ENCODE data around the gene CFAP74.
"Not testable (repeated sequence)": the region's sequence is repeated elsewhere in the genome, so short reads cannot be mapped to it uniquely, and the experiment has no call there.

CFAP74 gene

GRCh38 chr1:1946540-1946939 lies 57.0 kb downstream of the CFAP74 start:
- ATAC-seq = no peak

DNA sequence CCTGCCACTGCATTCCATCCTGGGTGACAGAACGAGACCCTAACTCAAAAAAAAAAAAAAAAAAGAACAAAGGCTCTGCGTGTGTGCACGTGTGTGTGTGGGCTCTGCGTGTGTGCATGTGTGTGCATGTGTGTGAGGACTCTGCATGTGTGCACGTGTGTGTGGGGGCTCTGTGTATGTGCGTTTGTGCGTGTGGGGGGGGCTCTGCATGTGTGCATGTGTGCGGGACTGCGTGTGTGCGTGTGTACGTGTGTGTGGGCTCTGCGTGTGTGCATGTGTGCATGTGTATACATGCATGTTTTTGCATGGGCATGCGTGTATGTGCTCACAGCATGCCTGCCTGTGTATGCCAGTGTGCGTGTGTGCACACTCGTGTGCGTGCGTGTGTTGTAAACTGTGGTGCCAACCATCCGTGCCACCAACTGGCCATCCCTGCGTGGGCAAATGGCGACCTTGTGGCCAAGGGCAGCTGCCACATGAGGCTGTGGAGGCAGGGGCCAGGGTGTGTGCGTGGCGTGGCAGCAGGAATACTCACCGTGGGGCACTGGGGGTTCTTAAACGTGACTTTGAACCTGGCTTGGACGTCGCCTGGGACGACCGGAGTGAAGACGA lies 57.7 kb downstream of the CFAP74 start:
- ATAC-seq = no peak

- ATAC-seq = peak; percentile 89
Observed at GRCh38 chr1:1943834-1944570, 59.6 kb downstream of the CFAP74 start.

DNA sequence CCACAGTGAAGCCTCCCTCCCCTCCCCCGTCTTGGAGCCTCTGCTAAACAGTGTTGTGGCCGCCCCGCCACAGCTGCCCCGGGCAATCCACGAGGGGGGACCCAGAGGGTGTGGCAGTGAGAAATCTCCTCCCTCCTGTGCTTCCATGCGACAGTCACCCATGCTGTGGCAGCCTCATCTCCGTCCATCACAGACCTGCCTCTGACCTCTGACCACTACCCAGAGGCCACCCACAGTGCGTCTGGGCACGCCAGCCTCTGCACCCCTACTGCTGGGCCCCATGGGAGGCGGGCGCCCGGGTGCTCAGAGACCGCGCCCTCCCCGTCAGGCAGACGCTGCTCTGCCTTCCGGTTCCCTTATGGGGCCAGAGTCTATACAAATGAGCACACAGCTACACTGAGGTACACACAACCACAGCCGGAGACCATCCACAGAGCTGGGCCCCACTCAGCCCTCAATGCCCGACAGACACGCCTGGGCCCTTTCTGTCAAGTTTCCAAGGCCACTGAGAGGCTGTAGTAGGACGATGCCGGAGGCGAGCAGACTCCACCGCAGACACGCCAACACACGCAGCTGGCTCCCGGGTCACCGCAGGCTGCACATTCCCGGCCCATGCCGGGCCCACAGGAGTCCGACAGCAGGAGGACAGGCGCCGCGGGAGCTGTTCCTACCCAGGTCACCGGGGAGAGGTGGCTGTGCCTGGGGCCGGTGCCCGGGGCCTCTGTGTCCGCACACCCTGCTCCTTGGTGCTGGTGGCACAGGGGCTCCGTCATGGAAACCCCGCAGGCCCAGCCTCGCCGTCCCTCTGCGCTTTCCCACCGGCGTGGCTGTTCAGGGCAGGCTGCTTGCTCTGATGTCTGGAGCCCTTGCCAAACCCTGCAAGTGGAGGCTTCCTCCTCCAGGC lies 60.6 kb downstream of the CFAP74 start:
- no peak for ATAC-seq

DNA sequence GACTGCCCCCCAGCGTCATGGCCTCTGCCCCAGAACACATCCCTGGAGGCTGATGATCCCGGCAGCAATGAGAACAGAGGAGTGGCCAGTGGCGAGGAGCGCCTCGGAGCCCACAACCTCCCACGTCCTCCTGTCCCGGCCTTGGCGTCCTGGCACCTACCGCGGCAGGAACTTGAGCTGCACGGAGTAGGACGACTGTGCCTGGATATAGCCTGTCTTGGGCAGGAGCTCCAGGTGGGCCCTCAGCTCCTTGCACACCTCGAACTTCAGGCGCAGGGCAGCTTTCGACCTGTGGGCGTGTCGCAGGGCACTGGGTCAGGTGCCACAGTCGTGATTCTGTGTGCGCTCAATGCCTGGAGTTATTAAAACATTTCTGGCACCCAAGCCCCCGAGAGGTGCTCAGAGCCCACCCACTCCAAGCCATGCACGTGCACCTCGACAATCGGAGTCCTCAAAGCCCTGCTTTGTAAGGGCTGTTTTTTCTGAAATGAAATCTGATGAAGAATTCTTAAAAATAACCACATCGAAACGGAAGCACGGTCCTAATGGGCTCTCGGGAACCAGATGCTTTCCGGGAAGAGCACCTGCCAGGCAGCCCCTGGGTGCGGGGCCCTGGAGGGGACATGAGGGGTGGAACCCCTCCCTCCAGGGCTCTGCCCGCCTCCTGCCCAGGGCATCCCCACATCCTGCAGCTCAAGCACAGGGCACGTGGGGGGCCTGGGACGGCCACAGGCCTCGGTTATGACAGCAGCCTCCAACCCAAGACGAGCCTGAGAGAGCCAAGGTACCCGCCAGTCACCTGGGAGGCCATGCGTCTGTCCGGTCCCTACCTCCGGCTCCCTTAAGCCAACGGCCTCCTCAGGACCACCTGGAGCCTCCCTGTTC lies 61.5 kb downstream of the CFAP74 start:
- no peak for ATAC-seq

DNA sequence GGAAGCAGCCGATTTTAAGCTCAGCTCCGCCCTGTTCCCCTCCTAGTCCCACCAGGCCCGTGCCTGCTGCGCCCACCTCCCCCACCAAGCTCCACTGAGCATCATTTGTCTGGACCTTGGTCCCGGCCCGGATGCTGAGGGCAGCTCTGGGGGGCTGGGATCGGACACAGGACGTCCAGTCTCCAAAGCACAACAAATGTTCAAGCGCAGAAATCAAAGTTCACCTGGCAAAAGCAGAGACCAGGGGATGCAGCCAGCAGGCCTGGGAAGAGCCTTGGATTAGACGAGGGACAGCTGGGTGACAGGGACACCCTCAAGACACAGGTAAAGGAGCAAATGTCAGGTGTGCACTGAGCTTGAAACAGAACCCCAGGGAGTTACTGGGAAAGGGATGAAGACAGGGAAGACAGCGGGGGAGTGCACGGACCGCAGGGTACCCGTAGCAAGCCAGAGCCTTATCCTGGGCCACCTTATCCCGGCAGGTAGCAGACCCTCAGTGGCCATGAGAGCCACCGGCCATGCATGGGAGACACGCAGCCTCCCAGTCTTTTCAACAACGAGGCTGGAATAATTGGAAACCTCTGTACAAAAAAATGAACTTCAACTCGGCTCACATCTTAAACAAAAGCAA lies 62.3 kb downstream of the CFAP74 start:
- no peak for ATAC-seq

- ATAC-seq = no peak
Observed at GRCh38 chr1:1940123-1940425, 63.5 kb downstream of the CFAP74 start.

GRCh38 chr1:1939296-1940122 lies 64.1 kb downstream of the CFAP74 start:
- no peak for ATAC-seq

DNA sequence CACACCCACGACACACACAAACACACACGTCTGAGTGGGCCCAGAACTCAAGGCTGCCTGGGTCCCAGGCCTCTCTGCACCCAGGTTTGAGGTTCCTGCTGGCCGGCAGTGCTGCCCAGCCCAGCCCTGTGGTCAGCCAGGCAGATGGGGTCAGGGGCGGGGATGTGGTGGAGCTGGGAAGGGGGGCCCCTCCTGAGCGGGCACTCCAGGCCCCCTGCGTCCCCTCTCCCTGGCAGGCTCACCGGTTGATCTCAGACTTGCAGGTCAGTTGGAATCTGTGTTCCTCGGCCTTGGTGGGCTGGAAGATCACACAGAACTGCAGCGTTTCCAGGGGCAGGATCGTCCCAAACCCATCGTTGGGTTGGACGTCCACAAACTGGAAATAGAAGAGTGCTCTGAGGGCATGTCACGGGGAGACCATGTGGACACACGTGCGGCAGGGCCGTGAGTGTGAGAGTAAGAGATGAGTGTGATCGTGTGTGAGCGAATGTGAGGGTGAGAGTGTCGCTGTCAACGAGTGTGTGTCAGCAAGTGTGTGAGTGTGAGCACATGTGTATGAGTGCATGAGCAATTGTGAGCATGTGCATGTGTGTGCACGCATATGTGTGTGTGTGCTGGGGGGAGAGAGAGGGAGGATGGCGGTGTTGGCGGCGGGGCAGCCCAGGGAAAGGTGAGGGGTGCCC lies 64.8 kb downstream of the CFAP74 start:
- ATAC-seq = no peak

GRCh38 chr1:1938276-1938573 lies 65.4 kb downstream of the CFAP74 start:
- ATAC-seq = no peak

DNA sequence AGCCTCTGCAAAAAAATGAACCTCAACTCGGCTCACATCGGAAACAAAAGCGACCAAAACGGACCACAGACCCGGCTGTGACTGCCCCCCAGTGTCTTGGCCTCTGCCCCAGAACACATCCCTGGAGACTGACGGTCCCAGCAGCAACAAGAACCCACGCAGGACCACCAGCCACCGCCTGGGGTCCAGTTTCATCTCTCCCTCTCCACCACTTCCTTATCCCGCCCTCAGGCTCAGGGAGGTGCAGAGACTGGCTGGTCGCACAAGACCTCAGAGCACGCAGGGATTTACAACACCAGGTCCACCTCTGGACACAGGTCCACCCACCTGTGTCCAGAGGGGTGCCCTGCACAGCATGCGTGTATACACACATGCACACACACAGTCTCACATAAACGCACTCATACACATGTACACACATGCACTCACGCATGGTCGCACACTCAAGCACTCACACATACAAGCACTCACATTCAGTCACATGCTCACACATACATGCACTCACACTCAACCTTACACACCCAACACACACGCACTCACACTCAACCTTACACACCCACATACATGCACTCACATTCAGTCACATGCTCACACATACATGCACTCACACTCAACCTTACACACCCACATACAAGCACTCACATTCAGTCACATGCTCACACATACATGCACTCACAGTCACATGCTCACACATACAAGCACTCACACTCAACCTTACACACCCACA lies 65.9 kb downstream of the CFAP74 start:
- no peak for ATAC-seq

- ATAC-seq = no peak
Observed at GRCh38 chr1:1937061-1937460, 66.5 kb downstream of the CFAP74 start.

DNA sequence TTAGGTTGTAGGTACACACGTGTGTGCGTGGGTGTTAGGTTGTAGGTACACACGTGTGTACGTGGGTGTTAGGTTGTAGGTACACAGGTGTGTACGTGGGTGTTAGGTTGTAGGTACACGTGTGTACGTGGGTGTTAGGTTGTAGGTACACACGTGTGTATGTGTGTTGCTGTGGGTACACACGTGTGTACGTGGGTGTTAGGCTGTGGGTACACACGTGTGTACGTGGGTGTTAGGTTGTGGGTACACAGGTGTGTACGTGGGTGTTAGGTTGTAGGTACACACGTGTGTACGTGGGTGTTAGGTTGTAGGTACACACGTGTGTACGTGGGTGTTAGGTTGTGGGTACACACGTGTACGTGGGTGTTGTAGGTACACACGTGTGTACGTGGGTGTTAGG lies 68.7 kb downstream of the CFAP74 start:
- ATAC-seq = not testable (repeated sequence)

DNA sequence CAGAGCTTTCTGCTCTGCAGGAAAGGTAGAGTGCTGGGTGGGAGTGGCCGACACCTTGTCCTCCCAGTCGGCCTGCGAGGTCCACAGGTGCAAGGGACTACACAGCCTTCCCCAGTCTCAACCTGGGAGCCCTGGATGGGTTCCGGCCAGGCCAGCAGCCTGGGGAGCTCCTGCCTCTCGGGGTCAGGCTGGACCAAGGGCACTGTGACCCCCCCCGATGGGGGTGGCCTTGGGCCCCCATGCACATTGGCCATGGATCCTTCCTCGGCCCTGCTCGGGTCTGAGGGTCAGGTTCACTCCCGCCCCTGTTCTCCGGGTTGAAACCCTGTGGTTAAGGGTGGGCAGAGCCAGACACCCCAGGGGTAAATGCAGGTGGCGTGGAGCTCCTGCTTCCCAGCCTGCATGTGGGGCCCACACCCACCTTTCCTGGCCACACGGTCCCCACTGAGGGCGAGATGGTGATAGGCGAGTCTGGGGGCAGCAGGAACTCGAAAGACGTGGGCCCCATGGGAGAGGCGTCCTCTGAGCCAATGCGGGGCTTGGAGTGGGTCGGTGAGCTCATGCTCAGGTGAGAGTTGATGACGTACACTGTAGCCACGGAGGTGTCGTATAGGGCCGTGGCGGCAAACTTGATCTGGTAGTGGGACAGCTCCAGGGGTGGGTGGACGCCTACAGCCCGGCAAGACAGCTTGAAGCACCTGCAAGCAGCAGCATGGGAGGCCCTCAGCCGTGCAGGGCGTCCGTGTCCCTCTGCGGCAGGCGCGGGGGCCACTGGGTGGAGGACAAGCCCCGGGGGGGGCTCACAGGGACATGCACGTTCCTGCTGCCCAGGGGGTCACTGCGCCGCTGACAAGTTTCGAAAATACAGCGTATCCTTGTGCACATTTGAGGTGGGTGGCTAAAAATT lies 73.7 kb downstream of the CFAP74 start:
- no peak for ATAC-seq

GRCh38 chr1:1929102-1929638 lies 74.4 kb downstream of the CFAP74 start:
- no peak for ATAC-seq

DNA sequence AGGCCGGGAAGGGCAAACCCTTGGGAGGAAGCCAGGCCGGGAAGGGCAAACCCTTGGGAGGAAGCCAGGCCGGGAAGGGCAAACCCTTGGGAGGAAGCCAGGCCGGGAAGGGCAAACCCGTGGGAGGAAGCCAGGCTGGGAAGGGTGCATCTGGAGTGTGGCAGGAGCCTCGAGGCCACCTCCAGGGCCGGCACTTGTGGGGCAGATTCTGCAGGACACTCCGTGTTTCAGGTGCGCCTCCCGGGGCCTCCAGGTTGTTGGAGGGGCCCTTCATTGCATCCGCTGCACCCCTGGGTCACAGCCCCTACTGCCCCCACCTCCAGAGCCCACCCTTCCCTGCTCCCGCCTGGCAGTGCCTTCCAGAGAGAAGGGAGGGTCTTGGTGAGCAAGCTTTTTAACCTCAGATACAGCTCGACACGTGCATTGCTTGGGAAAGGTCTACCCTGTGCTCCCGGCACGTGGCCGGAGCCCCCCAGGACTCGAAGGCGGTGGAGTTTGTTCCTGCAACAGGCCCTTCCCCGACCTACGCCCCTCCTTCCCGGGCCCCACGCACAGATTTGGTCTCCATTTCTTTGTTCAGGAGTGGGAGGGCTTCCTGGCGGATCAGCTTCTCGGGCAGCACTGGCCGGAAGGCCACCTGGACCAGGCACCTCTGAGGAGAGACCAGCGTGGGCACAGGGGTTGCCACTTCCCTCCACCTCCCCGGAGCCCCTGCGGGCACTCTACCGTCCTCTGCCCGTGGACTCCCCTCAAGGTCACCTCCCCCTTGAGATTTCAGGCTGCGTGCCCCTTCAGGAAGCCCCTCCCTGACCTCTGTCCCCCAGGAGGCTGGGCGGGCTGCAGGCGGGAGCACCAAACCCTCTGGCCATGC lies 75.1 kb downstream of the CFAP74 start:
- ATAC-seq = no peak

DNA sequence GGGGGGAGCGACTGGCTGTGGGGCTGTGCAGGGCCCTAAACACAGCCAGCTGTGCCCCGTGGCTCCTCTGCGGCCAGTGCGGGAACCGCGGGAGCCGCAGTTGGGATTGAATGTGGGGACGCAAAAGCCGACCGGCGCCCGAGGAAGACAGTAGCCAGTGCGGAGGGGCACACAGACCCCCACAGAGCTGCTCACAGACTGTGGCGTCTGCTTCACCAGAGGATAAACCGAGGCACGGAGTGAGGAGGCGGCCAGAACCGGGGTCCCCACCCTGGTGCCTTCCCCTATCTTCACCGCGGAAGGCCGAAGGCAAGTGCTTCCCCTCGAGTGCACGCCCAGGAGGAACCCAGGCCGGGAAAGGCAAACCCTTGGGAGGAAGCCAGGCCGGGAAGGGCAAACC lies 75.8 kb downstream of the CFAP74 start:
- ATAC-seq = no peak

Measured in activated CD4-positive, CD25-positive, alpha-beta regulatory T cell treated with anti-CD3 and anti-CD28 coated beads, Interleukin-2, amount 50 U/mL, for 24 hours (primary cell).